ENCODE results near the gene THBS4. TPM values are rescaled to one million over a fixed set of nuclear protein-coding genes. Genes with fewer than 3 reads are reported as not detected.
A peak's percentile ranks its signal among the peaks of the same experiment; 100 is the strongest.

The THBS4 gene
- total and polyA plus RNA-seq, 9 of the 15 experiments (the other 6 are each of a cell fraction or from before 2014, with no cell fraction given): 0.07 to 0.08 TPM; not detected in 7

DNA sequence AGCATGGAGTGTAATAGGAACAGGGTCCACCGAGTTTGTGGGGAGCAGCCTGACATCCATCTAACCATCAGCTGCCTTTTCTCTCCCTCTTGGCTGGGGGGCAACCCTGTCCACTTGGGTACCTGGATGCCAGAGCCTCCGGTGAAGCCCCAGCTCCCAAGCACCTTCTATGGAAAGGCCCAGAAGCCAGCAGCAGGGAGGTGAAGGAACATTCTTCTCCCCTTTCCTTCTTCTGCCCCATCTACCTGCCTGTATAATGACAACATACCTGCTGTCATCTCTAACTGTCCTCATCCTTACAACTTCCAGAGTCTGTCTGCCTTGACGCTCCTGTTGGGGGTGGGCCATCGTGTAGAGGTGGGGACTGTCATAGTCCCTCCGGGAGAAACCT is 33.1 kb downstream of the THBS4 start (continued):
- TF ChIP-seq CBX1 (IDR thresholded peaks at IDR 0.05; ENCODE audit: low read depth) (no peak), CCAR2 (IDR thresholded peaks at IDR 0.05; ENCODE audit: low read depth, low read length) (no peak), RAD21 (CRISPR knock-in tag; conservative IDR thresholded peaks at IDR 0.05 in 1 of 2, IDR thresholded peaks at IDR 0.05 in 1 of 2) (no peak), XRCC3 (IDR thresholded peaks at IDR 0.05) (no peak), BRCA1 (IDR thresholded peaks at IDR 0.05) (no peak), BRCA1 (CRISPR knock-in tag; IDR thresholded peaks at IDR 0.05) (no peak)

DNA sequence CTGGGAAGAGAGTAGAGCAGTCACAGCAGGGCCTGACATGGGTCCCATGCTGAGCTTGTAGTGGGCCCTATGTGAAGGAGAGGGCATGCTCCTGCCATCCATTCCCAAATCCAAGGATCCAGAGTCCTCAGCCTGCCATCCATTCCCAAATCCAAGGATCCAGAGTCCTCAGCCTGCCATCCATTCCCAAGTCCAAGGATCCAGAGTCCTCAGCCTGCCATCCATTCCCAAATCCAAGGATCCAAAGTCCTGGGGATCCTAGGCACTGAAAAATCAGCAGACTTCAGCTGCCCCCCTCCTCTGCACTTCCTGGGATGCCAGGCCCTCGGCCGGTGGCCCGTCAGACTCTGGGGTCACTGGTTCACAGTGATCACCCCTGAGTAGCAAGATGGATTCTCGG is 33.6 kb downstream of the THBS4 start:
- no peaks in the 10 kb centered on the region for H3K79me2 ChIP-seq (ENCODE audit: control insufficient read depth, insufficient read depth, low read length)
- no peak overlapping the region for H3K4me3 ChIP-seq
- no peaks in the 10 kb centered on the region for H3K4me1 ChIP-seq (replicated peaks in 1 of 2; ENCODE audit: control insufficient read depth in 2 of 2, insufficient read depth in 2 of 2, low read length in 2 of 2)
- intact Hi-C loops (cut with micrococcal nuclease) (no loop called here), in situ Hi-C loops (cut with MboI) (no loop called here)
- peaks cover 15 to 46% of the 10 kb centered on the region in 2 experiments for H3K27me3 ChIP-seq (ENCODE audit: control insufficient read depth in 2 of 2, insufficient read depth in 2 of 2, low read length in 2 of 2)
- DNase-seq (ENCODE audit: extremely low read depth in 1 of 4, low spot score in 3 of 4) (no peak), FAIRE-seq (no peak), ATAC-seq (no peak)
- no peak overlapping the region for H3K27ac ChIP-seq (ENCODE audit: extremely low read depth, low read depth, low read length)
- H4K20me1 ChIP-seq (replicated peaks; ENCODE audit: control insufficient read depth, insufficient read depth, low read length): no peaks in the 10 kb centered on the region
- no peak overlapping the region for H3K4me2 ChIP-seq (ENCODE audit: insufficient read depth, low read length)
- H3K9ac ChIP-seq (ENCODE audit: insufficient read depth in 1 of 2, low read depth in 2 of 2, low read length in 2 of 2): peak overlapping the region in 1 of 2 experiments; percentile 21; a peak in 1 of 4 replicates
- no peaks in the 10 kb centered on the region for H3K9me3 ChIP-seq (replicated peaks; ENCODE audit: control insufficient read depth, insufficient read depth, low read depth, low read length)
- H3K36me3 ChIP-seq (ENCODE audit: control insufficient read depth, insufficient read depth, low read length): no peaks in the 10 kb centered on the region
- ChIA-PET POLR2A (interaction anchor here (0.6 kb wide), 1 partner anchor 148 kb away, joined by 4 read pairs; no protein-coding TSS in a partner anchor), CTCF (ENCODE audit: low intra/inter-chr PET ratio) (no interaction called here)
- 3% methylated on average over 4 of the region's 4 CpGs for WGBS (ENCODE audit: insufficient coverage, low coverage, missing lambda C conversion rate)
- no peaks in the 10 kb centered on the region for H3K9me1 ChIP-seq (ENCODE audit: control insufficient read depth, insufficient read depth, low read length)
- no TSS peak for BruUV-seq (replicated peaks)
- H2AFZ ChIP-seq (ENCODE audit: low read depth, low read length): no peak overlapping the region
- TF ChIP-seq ZNF695 (CRISPR knock-in tag; IDR thresholded peaks at IDR 0.05): no peak
- TF ChIP-seq, protein P1, sequence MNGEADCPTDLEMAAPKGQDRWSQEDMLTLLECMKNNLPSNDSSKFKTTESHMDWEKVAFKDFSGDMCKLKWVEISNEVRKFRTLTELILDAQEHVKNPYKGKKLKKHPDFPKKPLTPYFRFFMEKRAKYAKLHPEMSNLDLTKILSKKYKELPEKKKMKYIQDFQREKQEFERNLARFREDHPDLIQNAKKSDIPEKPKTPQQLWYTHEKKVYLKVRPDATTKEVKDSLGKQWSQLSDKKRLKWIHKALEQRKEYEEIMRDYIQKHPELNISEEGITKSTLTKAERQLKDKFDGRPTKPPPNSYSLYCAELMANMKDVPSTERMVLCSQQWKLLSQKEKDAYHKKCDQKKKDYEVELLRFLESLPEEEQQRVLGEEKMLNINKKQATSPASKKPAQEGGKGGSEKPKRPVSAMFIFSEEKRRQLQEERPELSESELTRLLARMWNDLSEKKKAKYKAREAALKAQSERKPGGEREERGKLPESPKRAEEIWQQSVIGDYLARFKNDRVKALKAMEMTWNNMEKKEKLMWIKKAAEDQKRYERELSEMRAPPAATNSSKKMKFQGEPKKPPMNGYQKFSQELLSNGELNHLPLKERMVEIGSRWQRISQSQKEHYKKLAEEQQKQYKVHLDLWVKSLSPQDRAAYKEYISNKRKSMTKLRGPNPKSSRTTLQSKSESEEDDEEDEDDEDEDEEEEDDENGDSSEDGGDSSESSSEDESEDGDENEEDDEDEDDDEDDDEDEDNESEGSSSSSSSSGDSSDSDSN (IDR thresholded peaks at IDR 0.05; ENCODE audit: borderline replicate concordance in 1 of 2, low read depth in 2 of 2, low read length in 2 of 2): no peak
- no peak for TF ChIP-seq ZNF217 (CRISPR knock-in tag; IDR thresholded peaks at IDR 0.05)
- no peak for TF ChIP-seq HMG20B (CRISPR knock-in tag; IDR thresholded peaks at IDR 0.05)
- no peak for TF ChIP-seq ZNF561 (CRISPR knock-in tag; conservative IDR thresholded peaks at IDR 0.05)
- no peak for TF ChIP-seq ARID2 (IDR thresholded peaks at IDR 0.05)
- TF ChIP-seq, protein P2, sequence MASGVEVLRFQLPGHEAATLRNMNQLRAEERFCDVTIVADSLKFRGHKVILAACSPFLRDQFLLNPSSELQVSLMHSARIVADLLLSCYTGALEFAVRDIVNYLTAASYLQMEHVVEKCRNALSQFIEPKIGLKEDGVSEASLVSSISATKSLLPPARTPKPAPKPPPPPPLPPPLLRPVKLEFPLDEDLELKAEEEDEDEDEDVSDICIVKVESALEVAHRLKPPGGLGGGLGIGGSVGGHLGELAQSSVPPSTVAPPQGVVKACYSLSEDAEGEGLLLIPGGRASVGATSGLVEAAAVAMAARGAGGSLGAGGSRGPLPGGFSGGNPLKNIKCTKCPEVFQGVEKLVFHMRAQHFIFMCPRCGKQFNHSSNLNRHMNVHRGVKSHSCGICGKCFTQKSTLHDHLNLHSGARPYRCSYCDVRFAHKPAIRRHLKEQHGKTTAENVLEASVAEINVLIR (CRISPR knock-in tag; IDR thresholded peaks at IDR 0.05): no peak
- TF ChIP-seq HNRNPH1 (optimal IDR thresholded peaks at IDR 0.05; ENCODE audit: low read depth, low read length): no peak
- TF ChIP-seq MYBL2 (IDR thresholded peaks at IDR 0.05; ENCODE audit: low read depth): no peak
- TF ChIP-seq MYBL2 (CRISPR knock-in tag; IDR thresholded peaks at IDR 0.05; ENCODE audit: borderline replicate concordance): no peak
- no peak for TF ChIP-seq ILF3 (IDR thresholded peaks at IDR 0.05; ENCODE audit: borderline replicate concordance)
- TF ChIP-seq ETV5 (CRISPR knock-in tag; IDR thresholded peaks at IDR 0.05; ENCODE audit: low read depth): no peak
- no peak for TF ChIP-seq ZSCAN29 (IDR thresholded peaks at IDR 0.05)
